GM21526 (cell line): ENCODE results near the gene SOX6.

Experiments used
- ATAC-seq: cut with Tn5 transposase; IDR thresholded peaks from one replicate; pipeline ENCODE4 v1.9.1; 2021; ENCODE audit warnings: moderate library complexity; ENCODE audit not compliant: unreplicated experiment, low FRiP score

SOX6 gene

DNA sequence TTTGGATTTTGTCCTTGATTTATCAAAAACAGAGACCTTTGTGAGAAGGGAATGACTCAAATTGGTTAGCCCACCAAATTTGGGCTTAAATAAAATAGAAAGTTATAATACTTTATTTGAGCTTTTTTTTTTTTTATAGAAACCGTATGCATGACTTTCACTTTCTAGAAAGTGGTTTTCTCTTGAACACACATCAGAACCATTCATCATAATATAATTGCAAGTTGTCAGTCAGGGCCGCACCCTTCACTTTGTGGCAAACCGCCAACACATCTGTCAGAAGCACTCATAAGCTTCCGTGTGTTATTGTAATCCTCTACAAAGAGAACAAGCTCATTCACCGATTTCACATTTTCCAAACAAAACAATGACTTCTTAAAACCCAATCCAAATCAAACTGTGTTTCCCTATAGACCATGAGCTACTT, 76.1 kb downstream of the SOX6 start:
- no peak for ATAC-seq

GRCh38 chr11:16279524-16279923, 76.8 kb downstream of the SOX6 start:
- ATAC-seq, result no peak

DNA sequence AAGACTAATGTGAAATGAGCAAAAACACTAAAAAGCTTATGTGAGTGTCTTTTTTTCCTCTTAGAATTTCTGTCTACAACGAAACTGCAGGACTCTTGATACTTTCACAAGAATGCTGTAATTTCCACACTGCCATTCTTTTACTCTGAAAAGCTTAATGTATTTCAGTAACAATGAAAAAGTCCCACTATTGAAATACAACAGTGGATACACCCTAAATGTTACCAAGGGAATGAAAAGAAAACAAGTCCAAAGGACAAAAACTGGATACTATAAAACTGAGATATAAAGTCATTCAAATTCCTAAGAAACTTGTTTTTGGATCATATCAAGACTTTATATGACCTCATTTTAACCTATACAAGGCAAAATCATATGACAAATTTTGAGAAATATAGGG, 77.4 kb downstream of the SOX6 start:
- ATAC-seq, result no peak

DNA sequence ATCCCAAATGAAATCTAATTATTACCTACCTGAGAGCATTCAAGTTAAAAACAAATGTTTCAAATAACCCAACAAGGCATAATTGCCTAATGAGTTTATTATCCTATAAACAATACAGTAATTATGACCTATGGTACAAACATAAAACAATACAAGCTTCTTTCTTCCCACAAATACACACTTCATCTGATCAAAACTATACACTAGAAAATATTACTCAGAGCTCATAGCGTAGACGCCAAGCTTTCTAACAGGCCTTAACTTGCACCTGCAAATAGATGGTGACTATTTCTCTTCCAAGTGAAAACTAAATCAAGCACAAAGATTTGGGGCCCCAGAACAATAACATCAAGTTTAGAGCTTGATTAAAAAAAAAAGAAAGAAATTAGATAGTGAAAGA, 78.1 kb downstream of the SOX6 start:
- no peak for ATAC-seq

GRCh38 chr11:16276251-16276650, 80.1 kb downstream of the SOX6 start:
- ATAC-seq, result no peak

DNA sequence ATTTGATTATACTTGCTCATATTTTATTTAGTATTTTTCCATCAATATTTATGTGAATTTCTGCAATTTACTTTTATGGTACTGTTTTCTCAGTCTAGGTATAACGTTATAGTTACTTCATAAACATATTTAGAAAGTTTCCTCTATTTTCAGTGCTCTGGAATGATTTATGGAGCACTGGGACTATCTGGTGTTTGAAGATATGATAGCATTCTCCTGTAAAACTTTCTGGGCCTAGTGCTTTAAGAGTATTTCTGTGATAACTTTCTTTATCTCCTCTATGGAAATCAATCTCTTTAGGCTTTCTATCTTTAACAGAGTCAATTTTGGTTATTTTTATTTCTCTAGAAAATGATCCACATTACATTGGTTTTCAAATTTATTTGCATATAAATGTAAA, 85.1 kb downstream of the SOX6 start:
- ATAC-seq, result no peak

- no peak for ATAC-seq
Measured at GRCh38 chr11:16266021-16266420, 90.3 kb downstream of the SOX6 start.

- ATAC-seq, result no peak
Measured at GRCh38 chr11:16265022-16265421, 91.3 kb downstream of the SOX6 start.

- no peak for ATAC-seq
Measured at GRCh38 chr11:16262645-16262955, 93.7 kb downstream of the SOX6 start.

GRCh38 chr11:16261836-16262644, 94.3 kb downstream of the SOX6 start:
- no peak for ATAC-seq

GRCh38 chr11:16252373-16252772, 104.0 kb downstream of the SOX6 start:
- no peak for ATAC-seq

DNA sequence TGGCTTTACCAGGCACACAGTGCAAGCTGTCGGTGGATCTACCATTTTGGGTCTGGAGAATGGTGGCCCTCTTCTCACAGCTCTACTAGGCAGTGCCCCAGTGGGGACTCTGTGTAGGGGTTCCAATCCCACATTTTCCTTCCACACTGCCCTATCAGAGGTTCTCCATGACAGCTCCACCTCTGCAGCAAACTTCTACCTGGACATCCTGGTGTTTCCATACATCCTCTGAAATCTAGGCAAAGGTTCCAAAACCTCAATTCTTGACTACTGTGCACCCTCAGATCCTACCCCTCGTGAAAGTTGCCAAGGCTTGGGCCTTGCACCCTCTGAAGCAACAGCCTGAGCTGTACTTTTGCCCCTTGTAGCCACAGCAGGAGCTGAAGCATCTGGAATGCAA, 108.1 kb downstream of the SOX6 start:
- ATAC-seq, result no peak

DNA sequence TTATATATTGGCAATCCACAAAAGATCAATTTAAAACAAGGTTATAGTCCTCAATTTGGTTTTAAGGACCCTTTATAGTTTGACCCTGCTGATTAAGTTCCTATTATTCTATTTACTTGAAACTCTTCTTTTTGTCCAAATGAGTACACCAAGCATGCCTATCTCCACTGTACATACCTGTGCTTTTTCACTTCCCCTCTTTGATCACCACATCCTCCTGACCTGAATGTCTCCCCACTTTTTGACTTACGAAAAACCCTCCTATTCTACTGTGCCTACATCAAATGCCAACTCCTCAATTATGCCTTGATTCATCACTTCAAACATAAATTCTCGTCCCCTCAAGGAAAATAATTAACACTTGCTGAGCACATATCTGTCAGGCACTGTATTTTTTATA, 113.5 kb downstream of the SOX6 start:
- ATAC-seq, result no peak

DNA sequence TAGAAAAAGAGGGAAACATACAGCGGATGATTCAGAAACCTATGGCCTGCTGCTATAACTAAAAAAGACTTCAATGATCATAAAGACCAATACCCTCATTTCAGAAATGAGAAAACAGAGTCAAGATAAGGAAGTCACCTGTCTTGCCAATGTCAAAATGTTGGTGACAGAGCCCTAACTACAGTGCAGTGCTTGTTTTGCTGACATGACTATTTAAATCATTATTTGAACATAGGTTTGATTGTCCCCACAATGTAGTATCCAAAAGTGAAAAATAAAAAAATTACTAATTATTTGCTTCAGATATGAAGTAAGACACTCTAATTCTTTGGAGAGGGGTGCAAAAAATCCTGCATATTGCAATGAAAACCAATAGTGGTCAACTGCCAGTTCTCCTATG, 115.7 kb downstream of the SOX6 start:
- no peak for ATAC-seq

GRCh38 chr11:16239141-16240105, 116.9 kb downstream of the SOX6 start:
- no peak for ATAC-seq

GRCh38 chr11:16226245-16226644, 130.1 kb downstream of the SOX6 start:
- ATAC-seq, result no peak

DNA sequence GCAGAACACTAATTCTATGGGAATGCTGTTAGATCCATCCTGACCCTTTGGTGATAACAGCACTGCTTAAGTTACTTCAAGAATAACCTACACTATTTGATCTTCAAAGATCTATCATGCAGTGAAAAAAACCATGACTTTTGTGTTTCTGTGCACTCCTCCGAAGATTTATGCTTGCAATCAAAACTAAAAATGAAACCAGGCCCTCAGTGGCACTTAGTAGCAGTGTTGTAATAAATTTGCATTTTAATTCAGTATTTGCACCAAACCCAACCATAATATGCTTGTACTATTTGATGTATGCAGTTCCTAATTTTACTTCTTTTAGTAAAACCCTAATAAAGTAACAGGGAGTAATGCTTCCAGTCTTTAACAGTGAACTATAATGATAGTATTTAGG, 130.7 kb downstream of the SOX6 start:
- no peak for ATAC-seq

GRCh38 chr11:16223558-16223957, 132.8 kb downstream of the SOX6 start:
- no peak for ATAC-seq

- no peak for ATAC-seq
Measured at GRCh38 chr11:16217631-16218030, 138.7 kb downstream of the SOX6 start.

DNA sequence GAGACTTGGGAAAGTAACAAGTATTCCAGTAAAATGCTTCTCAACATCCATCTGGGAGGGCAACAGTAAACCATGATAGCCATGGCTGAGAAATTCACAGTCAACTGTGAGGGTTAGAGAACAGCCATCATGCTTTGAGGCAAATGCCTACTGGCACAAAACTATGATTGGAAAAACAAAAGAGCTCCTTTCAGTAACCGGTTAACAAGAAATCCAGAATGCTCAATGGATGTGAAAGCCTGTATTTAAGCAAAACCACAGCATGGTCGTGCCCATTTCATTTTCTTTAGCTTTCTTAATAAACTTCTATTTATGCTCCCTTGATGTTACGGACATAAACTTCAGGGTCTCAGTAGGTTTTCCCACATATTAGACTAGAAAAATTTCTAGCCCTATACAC, 139.5 kb downstream of the SOX6 start:
- ATAC-seq, result no peak

GRCh38 chr11:16215352-16215751, 141.0 kb downstream of the SOX6 start:
- no peak for ATAC-seq

- ATAC-seq, result no peak
Measured at GRCh38 chr11:16211407-16211806, 144.9 kb downstream of the SOX6 start.
